Globus pallidus (tissue), 1 donor: ENCODE measurements around the gene CCNQ.

Experiments used
- DNase-seq: peaks from one replicate; pipeline ENCODE4 v3.0.0-alpha.2; 2015; ENCODE audit warnings: low spot score

CCNQ gene

GRCh38 chrX:153637121-153638040 lies 38.4 kb upstream of the CCNQ start:
- no peak for DNase-seq

- no peak for DNase-seq
Observed at GRCh38 chrX:153636716-153637115, 37.8 kb upstream of the CCNQ start.

GRCh38 chrX:153635788-153636668 lies 37.1 kb upstream of the CCNQ start:
- DNase-seq, result no peak

DNA sequence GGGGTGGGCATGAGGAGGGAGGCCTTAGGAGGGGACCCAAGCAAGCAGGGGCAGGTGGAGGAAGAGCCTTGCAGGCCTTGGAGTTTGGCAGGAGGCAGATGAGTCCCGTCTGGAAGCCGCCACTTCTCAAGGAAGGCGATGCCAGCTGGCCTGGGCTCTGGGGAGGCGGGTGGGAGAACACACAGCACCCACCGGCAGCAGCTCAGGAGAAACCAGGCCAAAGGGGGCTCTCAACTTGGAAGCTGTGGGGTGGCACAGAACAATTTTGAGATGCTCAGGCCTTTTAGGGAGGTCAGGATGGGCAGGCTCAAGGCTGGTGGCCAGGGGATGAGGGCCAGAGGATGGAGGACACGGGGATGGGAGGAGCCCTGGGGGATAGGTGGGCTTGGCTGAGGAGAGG lies 36.4 kb upstream of the CCNQ start:
- DNase-seq, result no peak

DNA sequence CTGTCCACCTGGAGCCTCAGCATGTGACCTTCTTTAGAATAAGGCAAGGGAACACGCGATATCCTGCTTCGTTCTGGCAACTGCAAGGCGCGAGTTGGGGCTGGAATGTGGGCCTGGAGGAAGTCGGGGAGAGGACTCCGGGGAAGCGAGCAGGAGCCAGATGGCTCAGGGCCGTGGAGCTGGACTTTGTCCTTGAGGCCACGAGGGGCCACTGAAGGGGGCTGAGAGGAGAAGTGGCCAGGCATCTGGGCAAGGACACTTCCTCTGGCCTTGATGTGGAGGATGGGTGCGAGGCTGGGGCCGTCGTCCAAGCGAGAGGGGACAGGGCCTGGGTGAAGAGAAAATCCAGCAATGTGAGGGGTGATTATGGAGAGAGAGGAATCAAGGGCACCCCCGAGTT lies 35.9 kb upstream of the CCNQ start:
- DNase-seq, result no peak

DNA sequence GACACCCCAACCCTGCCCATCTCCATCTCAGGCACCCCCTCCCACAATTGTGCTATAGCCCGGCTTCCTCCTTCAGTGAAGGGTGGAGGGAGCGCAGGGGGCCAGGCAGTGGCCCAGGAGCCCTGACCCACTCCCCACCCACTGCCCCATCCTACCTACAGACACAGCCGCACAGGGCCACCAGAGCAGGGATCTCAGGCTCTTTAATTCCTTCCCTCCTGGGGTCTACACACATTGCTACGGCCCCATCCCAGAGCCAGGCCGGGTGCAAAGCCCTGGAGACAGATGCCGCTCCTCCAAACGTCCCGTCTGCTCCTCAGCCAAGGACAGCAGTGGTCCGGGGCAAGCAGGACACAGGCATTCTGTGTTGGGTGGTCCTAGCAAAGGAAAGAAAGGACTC lies 35.3 kb upstream of the CCNQ start:
- DNase-seq, result no peak

DNA sequence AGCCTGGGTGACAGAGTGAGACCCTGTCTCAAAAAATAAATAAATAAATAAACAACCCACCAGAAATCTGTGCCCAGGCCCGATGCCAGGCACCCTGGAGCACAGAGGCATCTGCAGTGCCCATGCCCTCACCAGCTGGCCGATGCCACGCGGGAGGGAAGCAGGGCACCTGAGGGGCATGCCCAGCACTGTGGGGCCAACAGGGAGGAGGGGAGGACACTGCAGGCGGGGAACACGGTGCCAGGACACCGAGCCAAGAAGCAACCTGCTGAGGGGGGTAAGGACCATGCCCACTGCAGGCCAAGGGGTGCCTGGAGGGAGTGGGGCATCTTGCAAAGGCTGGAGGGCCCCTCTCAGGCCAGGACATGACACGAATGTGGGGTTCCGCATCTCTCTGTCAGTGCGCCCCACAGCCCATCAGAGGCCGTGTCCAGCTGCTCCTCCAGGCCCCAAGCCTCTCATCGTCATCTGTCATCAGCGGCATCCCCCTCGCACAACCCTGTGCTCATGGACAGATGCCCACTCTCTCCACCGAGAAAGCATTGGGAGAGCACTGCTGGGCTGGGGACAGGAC lies 34.8 kb upstream of the CCNQ start:
- DNase-seq, result no peak

GRCh38 chrX:153633048-153633447 lies 34.1 kb upstream of the CCNQ start:
- no peak for DNase-seq

GRCh38 chrX:153632595-153632946 lies 33.6 kb upstream of the CCNQ start:
- DNase-seq, result no peak

DNA sequence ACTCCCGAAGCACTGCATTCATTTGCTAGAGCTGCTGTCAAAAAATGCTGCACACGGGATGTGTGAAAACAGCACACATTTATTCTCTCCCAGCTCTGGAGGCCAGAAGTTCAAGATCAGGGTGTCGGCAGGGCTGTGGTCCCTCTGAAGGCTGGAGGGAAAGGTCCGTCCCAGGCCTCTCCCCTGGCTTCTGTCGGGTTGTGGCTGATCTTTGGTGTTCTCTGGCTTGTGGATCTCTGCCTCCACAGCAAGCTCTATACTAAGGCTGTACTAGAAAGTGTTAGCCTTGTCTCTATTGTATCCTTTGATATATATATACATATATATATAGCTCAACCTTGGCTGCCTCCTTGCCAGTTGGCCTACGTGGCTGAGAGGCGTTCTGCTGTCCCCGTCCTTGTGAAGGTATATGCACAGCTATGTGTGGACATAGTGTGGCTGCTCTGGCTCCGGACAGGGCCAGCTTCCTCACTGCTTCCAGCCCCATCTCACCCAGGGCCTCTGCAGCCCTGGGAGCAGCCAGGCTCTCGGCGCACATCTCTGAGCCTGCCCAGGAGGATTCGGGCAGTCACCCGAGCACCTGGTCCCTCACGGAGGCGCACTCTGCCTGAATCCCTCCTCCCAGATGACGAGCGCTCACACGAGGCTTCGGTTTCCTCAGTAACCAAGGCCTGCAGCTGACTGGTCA lies 33.1 kb upstream of the CCNQ start:
- no peak for DNase-seq

GRCh38 chrX:153631346-153631745 lies 32.4 kb upstream of the CCNQ start:
- DNase-seq, result no peak

GRCh38 chrX:153628665-153629064 lies 29.7 kb upstream of the CCNQ start:
- DNase-seq, result no peak

- DNase-seq, result no peak
Observed at GRCh38 chrX:153628129-153628528, 29.2 kb upstream of the CCNQ start.

DNA sequence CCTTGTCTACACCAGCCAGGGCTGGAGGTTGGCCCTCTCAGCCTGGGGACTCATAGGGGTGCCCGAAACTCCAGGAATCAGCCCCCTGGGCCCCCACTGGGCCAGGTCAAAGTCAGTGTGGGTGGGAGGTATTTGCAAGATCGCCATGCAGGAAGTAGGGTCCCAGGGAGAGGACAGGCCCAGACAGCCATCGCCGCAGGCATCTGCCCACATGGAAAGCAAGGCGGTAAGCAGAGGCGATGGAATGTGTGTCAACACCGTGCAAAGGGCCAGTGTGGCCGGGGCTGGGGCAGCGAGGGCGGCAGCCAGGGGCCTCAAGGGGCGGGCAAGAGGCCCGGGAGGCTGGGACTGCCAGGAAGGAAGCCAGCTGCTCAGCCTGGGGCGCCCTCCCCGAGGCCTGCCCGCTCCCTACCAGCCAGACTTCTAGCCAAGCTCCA lies 28.8 kb upstream of the CCNQ start:
- DNase-seq, result no peak

GRCh38 chrX:153626863-153627674 lies 28.1 kb upstream of the CCNQ start:
- no peak for DNase-seq

GRCh38 chrX:153626025-153626633 lies 27.2 kb upstream of the CCNQ start:
- no peak for DNase-seq

DNA sequence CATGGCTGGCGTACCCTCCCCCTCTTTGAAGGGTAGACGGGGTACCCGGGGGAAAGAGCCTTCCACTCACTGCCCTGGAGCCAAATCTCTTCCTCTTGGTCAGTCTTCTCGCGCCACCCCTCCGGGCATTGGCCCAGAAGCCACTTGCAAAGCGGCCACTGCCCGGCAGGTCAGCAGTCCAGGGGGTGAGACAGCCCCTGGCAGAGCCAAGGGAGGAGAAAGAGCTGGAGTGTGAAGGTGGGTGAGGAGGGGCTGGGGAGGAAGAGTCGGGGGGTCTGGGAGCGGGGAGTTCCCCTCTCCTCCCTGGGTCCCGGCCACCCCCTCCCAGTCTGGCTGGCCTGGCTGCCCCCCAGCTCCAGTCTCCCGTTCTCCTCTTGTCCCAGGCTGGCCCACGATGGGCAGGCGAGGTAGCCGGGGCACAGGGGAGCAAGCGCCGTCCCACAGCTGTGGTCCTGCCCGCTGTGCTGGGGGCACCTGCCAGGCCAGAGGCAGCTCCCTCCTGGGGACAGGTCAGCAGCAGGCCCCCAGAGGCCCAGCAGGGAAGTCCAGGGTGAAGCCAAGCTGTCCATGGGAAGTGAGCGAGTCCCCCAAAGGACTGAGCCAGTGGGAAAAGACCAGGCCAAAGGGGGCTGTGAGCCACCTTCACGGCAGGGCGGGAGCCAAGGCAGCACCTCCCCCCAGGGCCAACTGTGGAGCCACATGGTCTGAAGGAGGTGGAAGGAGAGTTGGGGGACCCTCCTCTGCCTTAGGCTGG lies 26.5 kb upstream of the CCNQ start:
- DNase-seq, result no peak

DNA sequence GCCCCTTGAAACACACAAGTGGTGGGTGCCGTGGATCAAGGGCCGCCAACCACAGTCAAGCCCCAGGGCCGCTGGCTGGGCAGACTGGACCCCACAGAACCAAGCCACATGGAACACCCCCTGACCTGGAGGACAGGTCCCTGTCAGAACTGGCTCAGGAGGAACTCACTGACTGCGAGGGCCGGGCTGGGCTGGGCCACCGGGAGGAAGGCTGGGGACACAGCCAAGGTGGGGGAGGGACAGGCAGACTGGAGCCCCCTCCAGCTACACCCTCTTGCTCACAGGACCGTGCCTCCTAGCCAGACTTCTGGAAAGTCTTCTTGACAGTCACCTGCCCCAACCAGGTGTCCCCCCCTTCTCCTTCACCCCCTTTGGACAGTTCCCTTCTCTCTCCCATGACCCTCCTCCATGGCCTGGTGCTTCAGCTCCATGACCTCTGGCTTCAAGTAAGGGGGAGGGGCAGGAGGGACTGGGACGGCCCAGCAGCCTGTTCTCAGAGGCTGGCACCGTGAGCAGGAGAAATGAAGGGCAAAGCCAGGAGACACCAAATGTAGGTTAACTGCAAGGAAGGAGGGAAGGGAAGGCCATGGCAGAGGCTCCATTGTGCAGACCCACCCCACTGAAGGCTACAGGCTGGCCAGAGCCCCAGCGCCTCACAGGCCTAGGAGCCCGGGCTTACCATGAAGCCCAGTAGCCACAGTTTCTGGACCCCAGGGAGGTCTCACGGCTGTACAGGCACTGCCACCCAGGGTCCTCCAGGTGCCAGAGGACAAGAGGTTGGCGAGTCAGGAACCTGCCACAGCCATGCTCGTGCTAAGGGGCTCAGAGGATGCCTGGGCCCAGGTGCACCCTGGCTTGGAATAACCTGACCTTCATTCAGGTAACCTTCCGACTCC lies 25.5 kb upstream of the CCNQ start:
- DNase-seq, result no peak
